DND-41 (cell line): ENCODE results near the gene HACD3.

ENCODE experiments used
- CTCF ChIP-seq: IDR thresholded peaks from 2 replicates; pipeline ENCODE4 v1.5.1; 2012; ENCODE audit warnings: borderline replicate concordance, low read length, moderate library complexity, mild to moderate bottlenecking; ENCODE audit not compliant: poor library complexity, severe bottlenecking; ENCODE audit errors: extremely low read depth
- EZH2 ChIP-seq: IDR thresholded peaks from 3 replicates; pipeline ENCODE4 v1.6.1; 2012; ENCODE audit warnings: borderline replicate concordance, low read depth, mild to moderate bottlenecking, moderate library complexity, low read length, inconsistent platforms; ENCODE audit not compliant: severe bottlenecking

- TF ChIP-seq EZH2 (no peak), CTCF (no peak)
Observed at GRCh38 chr15:65509321-65509720, 20.9 kb upstream of the HACD3 start.
